ENCODE results near the gene SNUPN. TPM values are rescaled to one million over a fixed set of nuclear protein-coding genes. Genes with fewer than 3 reads are reported as not detected.

SNUPN gene
- total and polyA plus RNA-seq, 2 experiments from 2014 or later, result 25.2 to 28.8 TPM

- peaks cover 39% of the 10 kb centered on the region for H3K4me1 ChIP-seq (ENCODE audit: insufficient read depth)
Measured at GRCh38 chr15:75659928-75660645, 34.6 kb upstream of the SNUPN start.

GRCh38 chr15:75659141-75659771 is 33.7 kb upstream of the SNUPN start:
- peaks cover 28% of the 10 kb centered on the region for H3K79me2 ChIP-seq
- no peak overlapping the region for H3K4me3 ChIP-seq
- H2AFZ ChIP-seq, result no peak overlapping the region
- TF ChIP-seq CTCF (IDR thresholded peaks at IDR 0.05; ENCODE audit: poor library complexity), result no peak
- TF ChIP-seq EZH2phosphoT487 (IDR thresholded peaks at IDR 0.05; ENCODE audit: low read depth, severe bottlenecking, unreplicated experiment), result no peak
- no peak for TF ChIP-seq EZH2 (IDR thresholded peaks at IDR 0.05; ENCODE audit: borderline replicate concordance)
- H3K27me3 ChIP-seq, result no peaks in the 10 kb centered on the region
- H3K9me3 ChIP-seq (ENCODE audit: low read depth), result no peaks in the 10 kb centered on the region
- no peak overlapping the region for H3K4me2 ChIP-seq
- no peaks in the 10 kb centered on the region for H3K36me3 ChIP-seq (replicated peaks; ENCODE audit: insufficient read depth, low read depth)
- 94% methylated on average over 7 of the region's 9 CpGs for WGBS (ENCODE audit: low lambda C conversion rate, missing lambda C conversion rate)
- no peak overlapping the region for H3K27ac ChIP-seq
- H3K4me1 ChIP-seq (ENCODE audit: insufficient read depth), result peaks cover 36% of the 10 kb centered on the region
- DNase-seq (ENCODE audit: low spot score), result no peak
- peaks cover 25% of the 10 kb centered on the region for H4K20me1 ChIP-seq (ENCODE audit: insufficient read depth, poor library complexity, severe bottlenecking)
- no peaks in the 10 kb centered on the region for H3K9me2 ChIP-seq (replicated peaks; ENCODE audit: insufficient read depth)

More at GRCh38 chr15:75659928-75660645, 34.6 kb upstream of the SNUPN start:
- Histone ChIP-seq H3K4me2 (no peak overlapping the region), H2AFZ (no peak overlapping the region), H3K9me3 (ENCODE audit: low read depth) (no peaks in the 10 kb centered on the region), H3K36me3 (replicated peaks; ENCODE audit: insufficient read depth, low read depth) (no peaks in the 10 kb centered on the region), H3K9me2 (replicated peaks; ENCODE audit: insufficient read depth) (no peaks in the 10 kb centered on the region), H3K79me2 (peaks cover 21% of the 10 kb centered on the region), H3K27ac (peak overlapping the region; percentile 78), H3K27me3 (no peaks in the 10 kb centered on the region), H4K20me1 (ENCODE audit: insufficient read depth, poor library complexity, severe bottlenecking) (peaks cover 16% of the 10 kb centered on the region), H3K4me3 (no peak overlapping the region)
- no peak for DNase-seq (ENCODE audit: low spot score)
- TF ChIP-seq EZH2 (IDR thresholded peaks at IDR 0.05; ENCODE audit: borderline replicate concordance) (no peak), EZH2phosphoT487 (IDR thresholded peaks at IDR 0.05; ENCODE audit: low read depth, severe bottlenecking, unreplicated experiment) (no peak), CTCF (IDR thresholded peaks at IDR 0.05; ENCODE audit: poor library complexity) (no peak)
- 94% methylated on average over 16 of the region's 17 CpGs for WGBS (ENCODE audit: low lambda C conversion rate, missing lambda C conversion rate)

- Histone ChIP-seq H3K4me1 (ENCODE audit: insufficient read depth) (peaks cover 32% of the 10 kb centered on the region), H3K79me2 (peaks cover 53% of the 10 kb centered on the region), H3K9me2 (replicated peaks; ENCODE audit: insufficient read depth) (no peaks in the 10 kb centered on the region), H3K27me3 (no peaks in the 10 kb centered on the region), H3K27ac (no peak overlapping the region), H3K9me3 (ENCODE audit: low read depth) (no peaks in the 10 kb centered on the region), H3K4me3 (no peak overlapping the region), H3K36me3 (replicated peaks; ENCODE audit: insufficient read depth, low read depth) (no peaks in the 10 kb centered on the region), H4K20me1 (ENCODE audit: insufficient read depth, poor library complexity, severe bottlenecking) (peaks cover 47% of the 10 kb centered on the region), H3K4me2 (no peak overlapping the region), H2AFZ (no peak overlapping the region)
- DNase-seq (ENCODE audit: low spot score), result no peak
- no peak for TF ChIP-seq CTCF (IDR thresholded peaks at IDR 0.05; ENCODE audit: poor library complexity)
- TF ChIP-seq EZH2phosphoT487 (IDR thresholded peaks at IDR 0.05; ENCODE audit: low read depth, severe bottlenecking, unreplicated experiment), result no peak
- no peak for TF ChIP-seq EZH2 (IDR thresholded peaks at IDR 0.05; ENCODE audit: borderline replicate concordance)
- 96% methylated on average over 22 of the region's 22 CpGs for WGBS (ENCODE audit: low lambda C conversion rate, missing lambda C conversion rate)
Measured at GRCh38 chr15:75656813-75657212, 31.3 kb upstream of the SNUPN start.

Measured in hepatocyte (in vitro differentiated cells).